SKM-1 treated with dmso at 0.1 percent for 144 hours (cell line): Measurements from ENCODE around the gene RNFT1.
"Not testable (repeated sequence)": the region's sequence is repeated elsewhere in the genome, so short reads cannot be mapped to it uniquely, and the experiment has no call there.

Experiments
- DNase-seq: peaks from one replicate; lab custom pipeline; 2025; ENCODE audit not compliant: unreplicated experiment; lab: John Stamatoyannopoulos, UW

The RNFT1 gene

DNA sequence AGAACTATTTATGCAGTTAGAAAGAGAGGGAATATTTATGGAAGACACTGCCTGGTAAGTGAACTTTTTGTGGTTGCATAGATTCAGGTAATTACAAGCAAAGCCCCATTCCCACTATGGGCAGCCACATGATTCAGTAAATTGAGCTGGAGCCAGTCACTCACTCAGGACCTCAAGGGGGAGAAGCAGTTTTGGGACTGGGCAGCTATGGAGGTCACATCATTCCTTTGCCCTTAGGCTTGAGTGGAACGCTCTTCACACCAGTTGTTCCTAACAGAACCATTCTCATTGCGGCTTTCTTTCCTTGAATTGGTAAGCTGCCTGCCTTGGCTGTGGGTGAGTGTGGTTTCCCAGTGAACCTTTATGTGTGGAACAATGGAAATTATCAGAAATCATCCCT is 34.4 kb downstream of the RNFT1 start:
- DNase-seq: not testable (repeated sequence)

DNA sequence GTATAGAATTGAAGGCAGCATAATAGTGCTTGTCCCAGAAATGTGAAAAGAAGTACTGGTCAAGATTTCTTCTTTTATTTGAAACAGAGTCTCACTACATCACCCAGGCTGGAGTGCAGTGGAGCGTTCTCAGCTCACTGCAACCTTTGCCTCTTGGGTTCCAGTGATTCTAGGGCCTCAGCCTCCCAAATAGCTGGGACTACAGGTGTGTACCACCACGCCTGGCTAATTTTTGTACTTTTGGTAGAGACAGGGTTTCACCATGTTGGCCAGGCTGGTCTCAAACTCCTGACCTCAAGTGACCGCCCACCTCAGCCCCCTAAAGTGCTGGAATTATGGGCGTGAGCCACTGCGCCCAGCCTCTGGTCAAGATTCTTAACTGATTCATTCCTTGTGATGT is 43.9 kb downstream of the RNFT1 start:
- DNase-seq: not testable (repeated sequence)

DNA sequence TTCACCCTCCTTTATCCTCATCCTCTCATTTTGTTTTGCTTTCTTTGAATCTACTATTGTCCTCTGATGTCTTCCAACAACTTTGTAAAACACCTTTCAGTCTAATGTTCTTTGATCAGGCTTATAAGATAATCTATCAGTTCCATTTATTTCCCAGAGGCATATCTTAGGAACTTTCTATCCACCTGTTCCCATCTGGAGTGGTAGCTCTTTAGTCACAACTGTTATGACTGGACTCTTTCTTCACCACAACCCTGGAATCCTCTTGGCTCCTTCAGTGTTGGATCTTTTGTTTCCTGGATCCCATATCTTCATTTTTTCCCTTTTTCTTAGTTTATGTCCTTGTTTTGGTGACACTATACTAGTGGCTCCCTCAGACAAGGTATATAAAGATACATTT is 48.1 kb downstream of the RNFT1 start:
- DNase-seq: no peak

DNA sequence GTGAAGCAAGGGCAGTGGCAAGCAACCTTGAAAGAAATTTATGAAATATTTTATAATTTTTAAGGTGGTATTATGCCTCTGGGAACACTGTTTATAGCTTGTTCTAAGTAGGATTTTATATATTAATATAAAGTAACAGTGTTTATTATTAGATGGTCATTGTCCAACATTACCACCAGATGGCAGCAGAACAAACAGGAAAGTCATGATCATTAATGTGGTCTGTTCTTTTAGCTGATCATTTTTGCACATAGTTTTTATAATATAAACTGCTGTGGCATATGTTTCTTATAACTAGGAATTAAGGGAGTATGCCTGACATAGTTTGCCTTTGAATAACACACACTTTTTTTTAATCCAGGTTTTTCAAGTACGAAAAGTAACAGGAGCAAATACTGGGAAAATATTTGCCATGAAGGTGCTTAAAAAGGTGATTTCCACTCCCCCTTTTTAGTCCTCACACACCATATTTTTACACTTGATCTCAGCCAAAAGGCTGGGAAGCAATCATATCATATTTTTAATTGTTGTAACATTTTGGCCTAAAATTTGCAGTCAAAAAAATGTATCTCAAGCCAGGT is 50.2 kb downstream of the RNFT1 start:
- DNase-seq: peak; percentile 29

DNA sequence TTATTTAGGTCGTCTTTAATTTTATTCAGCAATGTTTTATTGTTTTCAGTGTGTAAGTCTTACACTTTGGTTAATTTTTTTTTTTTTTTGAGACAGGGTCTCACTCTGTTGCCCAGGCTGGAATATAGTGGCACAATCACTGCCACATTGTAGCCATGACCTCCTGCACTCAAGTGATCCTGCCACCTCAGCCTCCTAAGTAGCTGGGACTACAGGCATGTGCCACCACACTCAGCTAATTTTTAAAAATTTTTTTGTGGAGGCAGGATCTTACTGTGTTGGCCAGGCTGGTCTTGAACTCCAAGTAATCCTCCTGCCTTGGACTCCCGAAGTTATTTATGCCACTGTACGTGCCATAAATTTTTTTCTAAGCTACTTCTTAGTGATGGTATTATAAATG is 57.1 kb downstream of the RNFT1 start:
- DNase-seq: no peak

DNA sequence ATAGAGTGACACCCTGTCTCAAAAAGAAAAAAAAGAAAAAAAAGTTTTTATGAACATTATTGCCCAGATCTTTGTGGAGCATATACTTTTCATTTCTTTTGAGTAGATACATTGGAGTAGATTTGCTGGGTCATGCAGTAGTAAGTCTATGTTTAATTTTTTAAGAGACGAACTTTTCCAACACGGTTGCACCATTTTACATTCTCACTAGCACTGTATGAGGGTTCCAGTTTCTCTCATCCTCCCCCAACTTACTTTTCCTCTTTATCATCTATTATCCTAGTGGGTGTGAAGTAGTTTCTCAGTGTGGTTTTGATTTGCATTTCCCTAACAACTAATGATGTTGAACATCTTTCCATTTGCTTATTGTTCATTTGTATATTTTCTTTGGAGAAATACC is 61.1 kb downstream of the RNFT1 start:
- no peak for DNase-seq
